GF-D8 (cell line): ENCODE results near the gene CD58.

Experiments used
- DNase-seq: peaks from one replicate; lab custom pipeline; 2025; lab: John Stamatoyannopoulos, UW

CD58 gene

DNA sequence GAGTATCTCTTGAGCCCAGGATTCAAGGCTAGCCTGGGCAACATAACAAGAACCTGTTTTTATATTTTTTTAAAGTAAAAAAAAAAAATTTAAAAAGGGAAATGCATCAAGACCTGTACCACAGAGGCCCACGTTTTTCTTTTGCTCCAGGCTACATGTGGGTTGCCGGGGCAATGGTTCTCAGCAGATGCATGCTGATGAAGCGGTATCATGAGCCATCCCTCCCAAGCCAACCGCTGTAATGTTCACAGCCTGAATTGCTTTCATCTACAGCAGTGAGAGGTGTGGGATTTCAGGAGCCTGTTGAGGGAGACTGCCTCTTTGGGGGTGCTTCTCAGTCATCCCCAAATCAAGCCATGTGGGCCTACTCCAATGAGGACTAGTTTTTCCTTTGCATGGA lies 60.5 kb downstream of the CD58 start:
- DNase-seq: no peak

GRCh38 chr1:116508984-116509980 lies 61.5 kb downstream of the CD58 start:
- DNase-seq: peak; percentile 41

DNA sequence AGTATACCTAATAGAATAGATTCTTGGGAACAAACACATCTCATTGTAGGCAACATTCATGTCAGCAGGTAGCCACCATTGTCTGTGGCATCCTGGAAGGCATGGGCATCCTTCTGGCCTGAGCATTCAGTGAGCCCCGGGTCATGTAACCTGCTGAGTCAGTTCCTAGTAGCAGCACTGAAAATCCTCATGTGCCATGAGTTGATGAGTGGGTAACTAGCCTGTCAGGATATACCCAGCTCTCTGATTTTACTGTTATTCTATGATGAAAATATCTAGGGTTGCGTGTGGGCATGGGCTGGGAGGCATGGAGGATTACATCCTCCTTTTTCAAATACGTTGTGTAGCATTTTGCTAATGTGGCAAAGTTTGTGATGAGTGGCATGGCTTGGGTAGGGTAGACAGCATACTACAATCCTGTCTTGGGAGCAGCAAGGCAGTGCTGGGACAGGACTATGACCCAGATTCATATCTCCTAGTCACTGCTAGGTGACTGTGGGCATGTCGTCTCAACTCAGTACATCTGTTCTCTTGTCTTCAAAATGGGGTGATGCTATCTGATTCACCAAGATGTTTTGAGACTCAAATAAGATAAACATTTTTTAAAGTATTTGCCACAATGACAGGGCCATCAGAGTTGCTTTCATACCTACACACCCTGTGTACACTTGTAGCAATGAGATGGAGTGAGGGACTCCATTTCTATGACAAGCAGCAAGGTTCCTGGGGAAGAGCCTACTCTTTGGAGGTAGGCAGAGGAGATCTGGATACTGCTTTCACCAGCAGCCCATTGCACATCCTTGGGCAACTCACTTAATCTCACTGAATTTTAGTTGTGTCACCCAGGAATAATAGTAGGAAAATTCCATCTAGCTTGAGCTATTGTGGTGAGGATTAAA lies 62.5 kb downstream of the CD58 start:
- no peak for DNase-seq

DNA sequence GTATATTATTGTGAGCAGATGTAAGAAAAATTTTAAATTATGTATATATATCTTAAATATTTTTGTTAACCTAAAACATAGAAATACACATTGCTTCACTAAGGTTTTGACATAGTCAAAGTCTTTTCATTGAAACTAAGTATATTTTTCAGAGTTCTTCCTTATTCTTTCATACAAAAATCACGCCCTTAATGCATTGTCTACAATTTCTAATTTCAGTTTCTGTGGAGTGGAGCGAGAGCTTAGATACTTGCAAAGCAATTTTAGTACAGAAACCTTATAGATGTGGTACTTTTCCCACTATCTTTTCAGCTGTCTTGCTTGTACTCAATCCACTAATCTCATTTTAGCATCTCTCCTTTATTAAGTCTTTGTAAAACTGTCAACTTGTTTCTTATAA lies 63.2 kb downstream of the CD58 start:
- DNase-seq: no peak

DNA sequence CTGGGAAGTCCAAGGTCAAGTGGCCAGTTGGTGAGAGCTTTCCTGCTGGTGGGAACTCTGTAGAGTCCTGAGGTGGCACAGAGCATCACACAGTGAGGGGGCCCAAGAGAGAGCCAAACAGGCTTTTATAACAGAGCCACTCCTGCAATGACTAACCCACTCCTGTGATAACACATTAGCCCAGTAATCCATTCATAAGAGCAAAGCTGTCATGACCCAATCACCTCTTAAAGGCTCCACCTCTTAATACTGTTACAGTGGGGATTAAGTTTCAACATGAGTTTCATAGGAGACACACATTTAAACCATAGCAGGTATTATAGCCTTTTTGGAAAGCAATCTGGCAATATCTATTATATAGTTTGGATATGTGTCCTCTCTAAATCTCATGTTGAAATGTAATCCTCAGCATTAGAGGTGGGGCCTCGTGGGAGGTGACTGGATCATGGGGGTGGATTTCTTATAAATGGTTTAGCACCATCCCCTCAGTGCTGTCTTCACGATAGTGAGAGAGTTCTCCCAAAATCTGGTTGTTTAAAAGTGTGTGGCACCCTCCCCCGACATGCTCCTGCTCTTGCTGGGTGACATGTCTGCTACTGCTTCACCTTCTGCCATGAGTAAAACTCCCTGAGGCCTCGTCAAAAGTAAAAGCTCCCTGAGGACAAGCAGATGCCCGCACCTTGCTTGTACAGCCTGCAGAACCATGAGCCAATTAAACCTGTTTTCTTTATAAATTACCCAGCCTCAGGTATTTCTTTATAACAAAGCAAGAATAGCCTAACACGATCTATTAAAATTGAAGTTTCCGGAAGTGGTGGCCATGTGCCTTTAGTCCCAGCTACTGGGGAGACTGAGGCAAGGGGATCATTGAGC lies 64.5 kb downstream of the CD58 start:
- DNase-seq: no peak

DNA sequence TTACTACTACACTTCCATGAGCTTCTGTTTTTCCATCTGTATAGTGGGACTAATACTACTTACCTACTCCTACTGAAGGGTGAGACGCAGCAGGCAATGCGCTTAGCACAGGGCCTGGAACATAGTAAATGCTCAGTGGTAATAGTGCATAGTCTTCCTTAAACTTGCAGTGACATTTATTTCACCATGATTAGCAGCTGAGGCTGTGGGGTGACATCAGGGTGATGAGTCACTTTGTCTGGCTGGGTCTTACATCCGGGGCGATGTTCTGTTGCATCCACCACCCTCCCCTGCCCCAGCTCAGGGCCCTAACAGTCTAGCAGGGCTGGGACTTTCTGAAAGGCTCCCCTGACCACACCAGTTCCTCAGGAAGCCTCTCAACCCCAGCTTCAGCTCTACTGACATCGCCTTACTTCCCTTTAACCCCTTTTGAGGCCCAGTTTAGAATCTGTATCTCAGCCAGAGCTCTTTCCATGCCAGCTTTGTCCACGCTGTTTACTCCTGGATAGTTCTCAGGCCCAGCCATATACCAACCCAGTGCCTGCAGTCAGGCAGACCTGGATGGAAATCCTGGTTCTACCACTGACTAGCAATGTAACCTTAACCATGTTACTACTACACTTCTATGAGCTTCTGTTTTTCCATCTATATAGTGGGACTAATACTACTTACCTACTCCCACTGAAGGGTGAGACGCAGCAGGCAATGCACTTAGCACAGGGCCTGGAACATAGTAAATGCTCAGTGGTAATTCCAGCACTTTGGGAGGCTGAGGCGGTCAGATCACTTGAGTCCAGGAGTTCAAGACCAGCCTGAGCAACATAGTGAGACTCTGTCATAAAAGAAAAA lies 66.3 kb downstream of the CD58 start:
- peak; percentile 98 for DNase-seq

DNA sequence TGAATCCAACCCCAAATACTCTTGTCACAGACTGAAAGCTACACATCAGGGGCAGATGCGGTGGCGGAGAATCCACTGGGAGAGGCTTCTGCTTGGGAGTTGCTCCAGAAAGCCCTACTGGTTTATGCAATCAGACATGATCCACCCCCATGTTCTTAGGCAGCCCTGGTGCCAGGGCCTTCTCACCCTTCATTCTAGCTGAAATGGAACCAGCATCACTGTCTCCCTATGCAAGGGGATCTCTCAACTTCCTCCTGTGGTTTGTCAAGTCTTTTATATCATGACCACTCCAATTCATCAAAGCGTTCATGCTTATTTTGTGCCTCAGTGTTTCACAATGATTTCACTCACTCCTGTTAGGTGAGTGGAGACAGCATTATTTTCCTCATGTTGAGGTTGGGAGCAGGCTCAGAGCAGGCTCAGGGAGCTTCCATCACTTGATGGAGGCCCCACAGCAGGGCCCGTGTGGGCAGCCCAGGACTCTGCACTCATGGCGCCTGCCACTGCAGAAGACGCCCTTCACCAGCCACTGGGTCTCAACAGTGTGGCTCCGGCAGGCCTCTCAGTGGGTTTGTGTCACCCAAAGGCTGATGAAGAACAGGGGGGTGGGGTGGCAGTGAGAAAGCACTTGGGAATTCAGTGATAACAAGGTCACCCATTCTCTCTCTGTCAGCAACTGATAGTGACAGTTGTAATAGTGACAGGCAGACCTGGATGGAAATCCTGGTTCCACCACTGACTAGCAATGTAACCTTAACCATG lies 67.1 kb downstream of the CD58 start:
- DNase-seq: peak; percentile 53

DNA sequence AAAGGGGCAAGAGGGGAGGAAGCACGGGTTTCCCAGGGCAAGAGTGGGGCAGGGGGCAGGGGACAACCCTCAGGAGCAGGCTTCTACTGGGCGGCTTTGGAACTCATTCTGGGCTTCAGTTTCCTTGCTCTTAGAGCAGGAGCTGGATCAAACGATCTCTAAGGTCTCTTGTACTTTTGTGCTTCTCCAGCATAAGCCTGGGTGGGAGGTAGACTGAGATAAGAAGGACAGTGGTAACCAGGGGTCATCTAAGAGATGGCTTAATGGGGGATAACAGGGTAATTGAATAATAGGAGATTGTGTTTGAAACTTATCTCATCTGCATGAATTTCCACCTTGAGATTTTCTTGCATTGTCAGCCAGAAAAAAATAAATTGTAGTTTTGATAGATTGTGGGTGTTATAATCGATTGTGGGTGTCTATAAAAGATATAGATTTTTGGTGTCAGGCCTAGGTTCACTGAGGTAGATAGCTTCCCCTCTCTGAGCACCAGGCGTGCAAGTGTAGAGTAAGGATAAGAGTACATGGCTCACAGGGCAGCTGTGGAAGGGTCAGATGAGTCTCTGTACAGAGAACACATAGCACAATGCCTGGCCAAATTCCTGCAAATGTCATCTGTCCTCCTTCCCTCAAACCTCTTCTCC lies 68.0 kb downstream of the CD58 start:
- DNase-seq: no peak

DNA sequence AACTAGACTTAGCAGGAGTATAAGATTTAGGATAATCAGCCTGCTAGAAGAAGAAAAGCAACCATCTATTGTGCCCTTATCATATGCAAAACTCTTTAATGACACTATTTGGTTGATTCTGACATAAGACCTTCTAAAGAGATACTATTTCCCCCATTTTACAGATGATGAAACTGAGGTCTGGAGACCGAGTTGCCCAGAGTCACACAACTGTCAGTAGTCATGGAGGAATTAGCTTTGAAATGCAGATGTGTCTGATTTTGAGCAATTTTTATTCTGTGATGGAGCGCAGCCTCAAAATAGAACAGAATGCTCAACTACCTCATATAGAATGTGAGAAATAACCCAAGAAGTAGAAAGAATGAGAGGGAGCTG lies 69.0 kb downstream of the CD58 start:
- DNase-seq: no peak

GRCh38 chr1:116501125-116501869 lies 69.5 kb downstream of the CD58 start:
- DNase-seq: no peak

DNA sequence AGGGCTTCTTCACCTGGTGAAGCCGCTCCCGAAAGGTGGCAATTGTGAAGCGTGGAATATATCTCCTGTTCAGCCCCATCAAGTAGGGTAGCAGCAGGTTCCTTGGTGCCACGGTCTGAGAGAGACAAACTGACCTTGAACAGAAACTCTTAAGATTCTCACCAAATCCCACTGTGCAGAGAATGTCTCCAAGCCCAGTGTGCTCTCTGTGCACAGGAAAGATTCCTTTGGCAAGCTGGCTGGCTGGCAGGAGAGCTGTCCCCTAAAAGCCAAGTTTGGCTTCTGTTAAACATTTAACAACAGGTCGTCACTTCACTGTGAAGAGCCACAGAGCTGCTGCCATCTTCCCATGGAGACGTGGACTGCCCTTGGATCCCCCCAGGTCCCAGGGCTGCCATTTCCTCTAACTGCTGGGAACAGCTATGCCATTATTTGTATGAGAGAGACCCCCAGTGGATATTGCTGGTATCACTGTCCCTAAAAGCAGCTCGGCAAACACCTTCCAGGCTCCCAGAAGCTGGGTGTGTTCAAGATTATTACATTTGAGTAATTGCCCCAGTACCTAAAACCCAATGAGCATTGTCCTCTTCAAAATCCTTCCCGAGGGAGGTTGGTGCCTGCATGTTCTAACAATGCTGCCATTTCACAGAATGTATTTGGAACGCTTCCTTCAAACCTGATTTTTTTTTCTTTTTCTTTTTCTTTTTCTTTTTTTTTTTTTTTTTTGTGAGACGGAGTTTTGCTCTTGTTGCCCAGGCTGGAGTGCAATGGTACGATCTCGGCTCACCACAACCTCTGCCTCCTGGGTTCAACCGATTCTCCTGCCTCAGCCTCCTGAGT lies 71.8 kb downstream of the CD58 start:
- DNase-seq: peak; percentile 26

DNA sequence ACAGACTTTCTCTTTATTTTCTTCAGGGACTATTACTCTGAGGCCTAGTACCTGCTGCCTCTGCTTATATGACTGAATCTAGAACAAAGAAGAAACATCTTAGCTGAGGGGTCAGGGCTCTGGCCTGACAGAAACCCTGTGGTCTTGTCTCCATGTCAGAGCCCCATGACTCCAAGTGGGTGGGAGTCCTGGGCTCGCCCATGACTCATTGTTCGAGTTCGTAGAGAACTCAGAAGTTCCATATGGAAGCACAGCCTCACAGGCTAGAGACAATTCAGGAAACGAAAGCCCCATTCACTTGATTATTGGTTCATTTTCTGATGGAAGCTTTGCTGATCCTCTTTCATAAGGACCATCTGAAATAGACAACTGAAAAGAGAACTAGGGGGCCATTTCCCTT lies 73.2 kb downstream of the CD58 start:
- DNase-seq: no peak

GRCh38 chr1:116496898-116497297 lies 73.9 kb downstream of the CD58 start:
- no peak for DNase-seq

DNA sequence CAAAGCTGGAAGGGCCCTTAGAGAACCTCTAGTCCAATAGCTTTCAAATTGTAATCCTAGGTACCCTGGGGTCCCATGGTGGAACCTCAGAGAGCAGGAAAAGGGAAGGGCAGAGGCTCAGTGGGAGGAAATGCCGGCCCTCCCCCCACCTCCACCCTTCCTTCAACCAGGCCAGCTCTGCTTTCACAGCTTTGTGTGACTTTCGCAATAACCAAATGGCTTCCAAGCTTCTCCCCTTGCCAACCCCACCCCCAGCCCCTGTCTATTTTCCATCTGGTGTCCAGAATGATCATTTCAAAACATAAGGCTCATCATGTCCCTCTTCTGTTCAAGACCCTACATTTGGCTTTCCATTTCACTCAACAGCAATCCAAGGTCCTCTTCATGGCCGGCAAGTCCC lies 74.4 kb downstream of the CD58 start:
- DNase-seq: peak; percentile 23

- no peak for DNase-seq
These were observed 75.3 kb downstream of the CD58 start for GRCh38 chr1:116495535-116495934.

- DNase-seq: no peak
These were observed 76.1 kb downstream of the CD58 start for GRCh38 chr1:116494745-116495144.

- no peak for DNase-seq
These were observed 76.5 kb downstream of the CD58 start for GRCh38 chr1:116494353-116494692.
